Esophagus mucosa (tissue), 1 donor: ENCODE data around the gene CWF19L2. TPM values are rescaled to one million over a fixed set of nuclear protein-coding genes. Genes with fewer than 3 reads are reported as not detected.
"Not testable (repeated sequence)": the region's sequence is repeated elsewhere in the genome, so short reads cannot be mapped to it uniquely, and the experiment has no call there.

Experiments
- ATAC-seq: fragments of 200-7000 bp; cut with Tn5 transposase; one replicate; pipeline ENCODE4 v1.9.1; 2020
- total RNA-seq: library from RNA; stranded (reverse); gene quantifications from one replicate; pipeline ENCODE4 v1.2.4, GENCODE V29; 2023
- donor health status: DM: yes; HTN: yes; CAD: no.

Gene CWF19L2
- total RNA-seq, 1 donor from 2014 or later = 6.8 TPM

DNA sequence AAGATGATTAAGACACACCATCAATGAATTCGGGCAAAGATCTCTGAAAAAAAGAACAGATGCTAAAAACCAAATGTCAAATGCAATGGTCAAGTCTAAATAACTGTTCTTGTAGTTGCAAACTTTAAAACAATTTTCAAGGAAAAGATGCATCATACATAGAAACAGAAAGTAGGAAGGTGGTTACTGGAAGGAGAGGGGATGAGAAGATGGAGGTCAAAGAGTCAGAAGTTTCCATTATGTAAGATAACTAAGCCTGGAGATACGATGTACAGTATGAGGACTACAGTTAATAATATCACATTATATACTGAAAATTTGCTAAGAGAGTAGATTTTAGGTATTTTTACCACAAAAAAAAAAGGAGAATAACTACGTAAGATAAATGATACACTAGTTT, 27.1 kb downstream of the CWF19L2 start:
- ATAC-seq = no peak

DNA sequence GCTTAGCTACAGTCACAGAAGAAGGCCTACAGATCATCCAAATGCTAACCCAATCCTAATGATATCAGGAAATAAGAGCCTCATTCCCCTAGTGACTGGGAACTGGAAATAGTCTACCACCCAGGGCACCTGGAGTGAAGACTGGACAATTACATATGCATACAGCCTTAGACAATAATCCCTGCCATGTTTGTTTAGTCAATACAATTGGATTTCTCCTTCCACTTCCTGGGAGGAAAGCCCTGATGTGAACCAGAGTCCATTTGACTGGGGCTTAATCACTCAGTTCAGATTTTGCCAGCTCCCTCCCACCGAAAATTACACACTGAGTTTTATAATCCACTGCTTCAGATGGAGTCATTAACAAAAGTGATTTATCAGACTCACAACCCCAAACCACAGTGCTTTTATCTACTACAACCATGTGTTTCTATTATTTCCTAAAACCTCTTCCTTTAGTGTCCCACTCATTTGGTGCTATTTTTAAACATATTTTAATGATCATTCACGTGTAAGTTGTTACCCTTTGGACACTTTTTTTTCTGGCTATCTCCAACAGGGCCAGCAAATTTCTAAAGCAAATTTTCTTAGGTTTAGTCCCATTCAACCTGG, 29.9 kb downstream of the CWF19L2 start:
- ATAC-seq = no peak

DNA sequence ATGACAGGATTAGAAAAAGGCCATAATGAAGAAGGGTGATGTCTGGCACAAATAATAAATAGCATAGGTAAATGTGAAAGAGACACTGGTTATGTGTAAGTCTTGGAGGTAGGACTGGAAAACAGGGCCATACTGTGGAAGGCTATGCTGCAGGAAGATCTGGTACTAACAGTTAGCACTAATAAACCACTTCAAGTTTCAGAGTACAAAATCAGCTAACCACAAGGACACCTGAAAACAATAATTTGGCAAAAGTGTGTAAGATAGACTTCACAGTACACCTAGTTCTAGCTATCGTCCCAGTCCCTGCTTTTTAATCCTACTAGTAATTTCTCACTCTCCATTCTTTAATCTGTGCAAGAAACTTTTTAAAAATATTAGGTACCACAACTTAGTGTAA, 44.3 kb downstream of the CWF19L2 start:
- no peak for ATAC-seq

DNA sequence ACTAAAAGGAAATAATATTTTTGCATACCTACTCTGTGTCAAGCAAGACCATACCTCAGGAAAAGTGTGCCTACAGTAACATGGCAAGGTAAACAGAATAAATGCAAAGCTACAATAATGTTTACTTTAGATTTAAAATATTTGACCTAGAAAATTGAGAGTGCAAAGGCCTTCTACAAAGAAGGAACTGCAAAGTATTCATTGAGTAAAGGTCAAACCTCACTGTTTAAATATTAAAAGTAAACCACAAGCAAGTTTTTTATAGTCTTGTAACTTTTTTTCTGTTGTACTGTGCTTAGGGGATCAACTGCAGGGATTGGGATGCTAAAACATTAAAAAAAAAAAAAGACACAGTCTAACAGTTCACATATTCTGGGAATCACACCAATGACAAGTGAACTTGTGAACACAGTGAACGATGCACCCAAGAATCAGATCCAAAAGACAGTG, 48.8 kb downstream of the CWF19L2 start:
- ATAC-seq = no peak

DNA sequence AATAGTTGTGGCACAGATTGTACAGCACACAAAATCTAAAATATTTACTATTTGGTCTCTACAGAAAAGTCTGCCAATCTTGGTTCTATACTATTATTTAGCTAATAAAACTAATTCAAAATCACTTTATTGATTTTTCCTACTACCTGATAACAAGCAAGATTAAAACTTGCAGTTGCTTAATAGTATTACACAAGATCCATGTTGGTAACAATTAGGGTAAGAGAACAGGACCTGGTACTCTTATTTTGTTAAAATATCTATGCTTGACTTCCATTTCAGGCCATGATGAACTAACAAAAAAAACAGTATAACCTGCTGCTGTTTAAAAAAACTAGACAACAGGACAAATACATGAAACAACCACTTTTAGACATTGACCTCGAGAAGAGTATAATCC, 52.4 kb downstream of the CWF19L2 start:
- no peak for ATAC-seq

DNA sequence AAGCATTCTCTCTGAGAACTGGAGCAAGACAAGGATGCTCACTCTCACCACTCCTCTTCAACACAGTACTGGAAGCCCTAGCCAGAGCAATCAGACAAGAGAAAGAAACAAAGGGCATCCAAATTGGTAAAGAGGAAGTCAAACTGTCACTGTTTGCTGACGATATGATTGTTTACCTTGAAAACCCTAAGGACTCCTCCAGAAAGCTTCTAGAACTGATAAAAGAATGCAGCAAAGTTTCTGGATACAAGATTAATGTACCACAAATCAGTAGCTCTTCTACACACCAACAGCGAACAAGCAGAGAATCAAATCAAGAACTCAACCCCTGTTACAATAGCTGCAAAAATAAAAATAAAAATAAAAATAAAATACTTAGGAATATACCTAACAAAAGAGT, 56.5 kb downstream of the CWF19L2 start:
- not testable (repeated sequence) for ATAC-seq

DNA sequence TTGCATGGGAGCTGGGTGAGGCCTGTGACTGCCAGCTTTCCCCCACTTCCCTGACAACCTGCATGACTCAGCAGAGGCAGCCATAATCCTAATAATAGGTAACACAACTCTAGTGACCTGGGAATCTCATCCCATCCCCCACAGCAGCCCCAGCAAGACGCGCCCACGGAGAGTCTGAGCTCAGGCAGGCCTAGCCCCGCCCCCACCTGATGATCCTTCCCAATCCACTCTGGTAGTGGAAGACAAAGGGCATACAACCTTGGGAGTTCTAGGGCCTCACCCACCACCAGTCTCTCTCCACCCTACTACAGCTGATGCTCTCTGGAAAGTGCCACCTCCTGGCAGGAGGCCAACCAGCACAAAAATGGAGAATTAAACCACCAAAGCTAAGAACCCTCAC, 60.3 kb downstream of the CWF19L2 start:
- peak; percentile 87 for ATAC-seq

DNA sequence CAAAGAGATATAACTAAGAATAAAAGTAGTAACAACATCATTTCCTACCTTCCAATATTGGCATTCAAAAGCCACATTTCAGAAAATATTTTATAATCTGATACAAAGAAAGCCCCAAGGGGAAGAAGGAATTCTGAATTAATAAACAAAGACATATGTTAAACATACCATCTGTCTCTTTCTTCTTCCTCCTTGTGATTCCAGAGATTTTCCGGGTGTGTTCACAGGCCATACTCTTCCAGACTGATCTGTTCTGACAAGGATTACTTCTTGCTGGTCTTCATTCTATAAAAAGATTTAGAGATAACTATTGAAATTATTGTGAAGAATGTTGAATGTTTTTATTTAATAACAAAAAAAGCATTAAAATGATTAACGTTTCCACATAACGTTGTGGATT, 65.0 kb downstream of the CWF19L2 start:
- ATAC-seq = no peak

DNA sequence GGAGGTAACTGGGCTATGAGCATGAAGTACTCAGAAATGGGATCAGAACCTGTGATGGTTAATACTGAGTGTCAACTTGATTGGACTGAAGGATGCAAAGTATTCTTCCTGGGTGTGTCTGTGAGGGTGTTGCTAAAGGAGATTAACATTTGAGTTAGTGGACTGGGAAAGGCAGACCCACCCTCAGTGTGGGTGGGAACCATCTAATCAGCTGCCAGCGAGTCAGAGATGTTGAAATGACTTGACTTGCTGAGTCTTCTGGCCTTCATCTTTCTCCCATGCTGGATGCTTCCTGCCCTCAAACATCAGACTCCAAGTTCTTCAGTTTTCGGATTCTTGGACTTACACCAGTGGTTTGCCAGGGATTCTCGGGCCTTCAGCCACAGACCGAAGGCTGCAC, 66.9 kb downstream of the CWF19L2 start:
- ATAC-seq = not testable (repeated sequence)

DNA sequence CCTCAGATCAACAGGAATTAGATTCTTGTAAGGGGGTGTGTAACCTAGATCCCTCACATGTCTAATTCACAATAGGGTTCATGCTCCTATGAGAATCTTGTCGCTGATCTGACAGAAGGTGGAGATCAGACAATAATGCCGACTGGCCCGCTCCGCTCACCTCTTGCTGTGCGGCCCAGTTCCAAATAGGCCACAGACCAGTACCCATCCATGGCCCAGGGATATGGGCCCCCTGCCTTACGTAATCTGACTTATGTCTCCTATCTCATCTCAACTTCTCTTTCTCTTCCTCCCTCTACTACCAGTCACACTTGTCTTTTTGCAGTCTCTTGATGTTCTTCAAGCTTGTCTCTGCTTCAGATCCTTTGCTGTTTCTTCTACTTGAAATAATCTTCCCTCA, 70.0 kb downstream of the CWF19L2 start:
- no peak for ATAC-seq

DNA sequence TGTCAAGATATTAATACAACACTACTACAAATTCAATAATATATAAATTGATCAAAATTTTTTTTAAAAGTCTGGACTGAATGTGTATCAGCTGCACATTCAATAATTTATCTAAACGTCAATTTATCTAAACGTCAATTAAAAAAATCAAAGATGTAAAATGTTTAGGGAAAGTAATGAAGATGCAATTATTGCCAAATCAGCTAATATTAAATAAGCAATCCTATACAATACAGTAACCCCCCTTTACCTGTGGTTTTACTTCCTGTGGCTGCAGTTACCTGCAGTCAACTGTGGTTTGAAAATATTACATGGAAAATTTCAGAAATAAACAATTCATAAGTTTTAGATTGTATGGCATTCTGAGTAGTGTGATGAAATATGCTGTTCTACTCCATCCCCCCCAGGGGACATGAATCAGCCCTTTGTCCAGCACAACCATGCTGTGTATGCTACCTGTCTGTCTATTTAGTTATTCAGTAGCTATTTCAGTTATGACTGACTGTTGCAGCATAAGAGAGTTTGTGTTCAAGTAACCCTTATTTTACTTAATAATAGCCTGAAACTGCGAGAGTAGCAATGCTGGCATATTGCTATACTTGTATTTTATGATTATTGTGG, 72.2 kb downstream of the CWF19L2 start:
- peak; percentile 67 for ATAC-seq

DNA sequence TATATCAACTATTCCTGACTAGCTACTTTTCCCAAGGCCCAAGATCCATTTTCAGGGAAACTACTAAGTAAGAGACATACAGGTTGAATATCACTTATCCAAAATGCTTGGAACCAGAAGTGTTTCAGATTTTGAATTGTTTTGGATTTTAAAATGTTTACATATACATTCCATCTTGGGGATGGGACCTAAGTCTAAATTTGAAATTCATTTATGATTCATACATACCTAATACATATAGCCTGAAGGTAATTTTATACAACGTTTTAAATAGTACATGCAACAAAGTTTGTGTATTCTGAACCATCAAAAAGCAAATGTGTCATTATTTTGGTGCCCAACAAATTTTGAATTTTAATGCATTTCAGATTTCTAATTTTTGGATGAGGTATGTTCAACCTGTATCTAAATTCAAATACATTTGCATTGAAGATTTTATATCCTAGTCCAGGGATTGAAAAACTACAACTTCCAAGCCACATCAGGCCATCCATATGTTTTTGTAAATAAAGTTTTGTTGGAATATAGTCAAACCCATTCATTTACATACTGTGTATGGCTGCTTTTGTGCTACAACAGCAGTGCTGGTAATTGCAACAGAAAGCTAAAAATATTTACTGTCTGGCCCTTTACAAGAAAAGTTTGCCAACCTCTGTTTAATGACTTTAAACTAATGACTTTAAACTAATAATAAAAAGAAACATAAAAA, 73.3 kb downstream of the CWF19L2 start:
- ATAC-seq = no peak

DNA sequence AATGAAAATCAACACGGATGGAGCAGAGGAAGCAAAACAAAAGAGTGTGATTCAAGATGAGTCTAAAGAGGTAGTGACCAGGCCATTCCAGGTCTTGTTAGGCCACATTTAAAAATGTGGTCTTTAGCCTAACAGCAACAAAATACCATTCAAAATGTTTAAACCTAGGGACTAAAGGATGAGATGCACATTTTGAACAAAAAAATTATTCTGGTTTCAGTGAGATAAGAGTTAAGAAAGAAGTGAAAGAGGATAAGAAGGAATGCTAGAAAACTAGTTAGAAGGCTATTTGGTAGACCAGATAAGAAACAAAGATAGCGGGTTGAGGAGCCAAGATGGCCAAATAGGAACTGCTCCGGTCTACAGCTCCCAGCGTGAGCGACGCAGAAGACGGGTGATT, 85.2 kb downstream of the CWF19L2 start:
- ATAC-seq = no peak

DNA sequence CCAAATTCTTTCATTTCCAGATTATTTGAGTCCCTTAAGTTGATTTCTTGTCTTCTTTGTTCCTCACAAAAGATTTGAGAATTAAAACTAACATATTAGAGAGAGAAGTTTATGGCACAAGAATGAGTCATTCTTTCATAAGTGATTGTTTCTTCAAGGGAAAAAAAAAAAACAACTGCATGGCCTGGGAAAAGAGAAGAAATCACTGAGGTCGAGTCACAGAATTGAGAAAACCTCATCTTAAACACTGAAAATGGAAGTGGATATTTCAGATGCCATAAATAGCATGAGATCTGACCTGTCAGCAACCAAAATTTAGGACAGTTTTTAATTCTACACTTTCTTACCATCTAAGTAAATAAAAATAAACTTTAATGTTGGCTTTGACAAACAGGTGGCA, 87.2 kb downstream of the CWF19L2 start:
- ATAC-seq = no peak

DNA sequence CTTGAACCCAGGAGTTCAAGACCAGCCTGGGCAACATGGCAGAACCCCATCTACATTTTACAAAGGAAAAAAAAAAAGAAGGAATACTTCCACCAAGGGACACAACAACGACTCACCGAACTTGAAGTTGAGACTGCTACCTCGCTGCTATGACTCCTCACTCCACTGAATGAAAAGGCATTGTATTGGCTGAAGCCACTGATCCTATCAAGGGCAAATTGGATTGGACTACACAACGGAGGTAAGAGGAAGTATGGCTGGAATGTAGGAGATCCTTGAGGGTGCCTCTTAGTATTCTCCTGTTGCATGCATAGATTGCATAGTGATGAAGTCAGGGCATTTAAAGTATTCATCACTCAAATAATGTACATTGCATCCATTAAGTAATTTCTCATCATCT, 97.9 kb downstream of the CWF19L2 start:
- no peak for ATAC-seq

DNA sequence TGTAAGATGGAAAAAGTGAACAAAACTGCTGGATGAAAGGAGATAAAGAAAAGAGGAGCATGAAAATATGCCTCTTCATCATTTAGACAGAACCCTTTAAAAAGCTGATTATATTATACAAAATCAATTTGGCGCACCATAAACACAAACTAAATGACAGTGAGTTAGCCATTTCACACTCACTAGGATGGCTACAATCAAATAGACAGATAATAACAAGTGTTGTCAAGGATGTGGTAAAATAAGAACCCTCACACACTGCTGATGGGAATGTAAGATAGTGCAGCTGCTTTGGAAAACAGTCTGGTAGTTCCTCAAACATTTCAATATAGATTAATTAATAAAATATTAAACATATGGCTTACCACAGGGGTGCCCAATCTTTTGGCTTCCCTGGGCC, 99.7 kb downstream of the CWF19L2 start:
- no peak for ATAC-seq

DNA sequence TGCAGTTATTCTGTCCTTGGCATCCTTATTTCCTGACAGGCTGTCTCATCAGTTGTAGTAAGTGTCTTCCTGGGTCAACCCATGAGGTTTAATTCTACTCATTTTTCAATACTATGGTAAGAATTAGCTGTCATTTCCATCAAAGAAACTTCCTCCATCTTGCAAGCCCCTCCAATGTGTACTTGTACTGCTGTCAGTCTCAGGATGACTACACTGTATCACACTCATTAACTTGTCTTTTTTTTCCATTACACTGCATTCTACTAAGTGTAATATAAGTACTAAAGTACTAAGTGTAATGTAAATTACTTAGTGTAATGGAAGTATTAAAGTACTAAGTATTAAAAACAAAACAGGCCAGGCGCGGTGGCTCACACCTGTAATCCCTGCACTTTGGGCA, 102.8 kb downstream of the CWF19L2 start:
- ATAC-seq = no peak

DNA sequence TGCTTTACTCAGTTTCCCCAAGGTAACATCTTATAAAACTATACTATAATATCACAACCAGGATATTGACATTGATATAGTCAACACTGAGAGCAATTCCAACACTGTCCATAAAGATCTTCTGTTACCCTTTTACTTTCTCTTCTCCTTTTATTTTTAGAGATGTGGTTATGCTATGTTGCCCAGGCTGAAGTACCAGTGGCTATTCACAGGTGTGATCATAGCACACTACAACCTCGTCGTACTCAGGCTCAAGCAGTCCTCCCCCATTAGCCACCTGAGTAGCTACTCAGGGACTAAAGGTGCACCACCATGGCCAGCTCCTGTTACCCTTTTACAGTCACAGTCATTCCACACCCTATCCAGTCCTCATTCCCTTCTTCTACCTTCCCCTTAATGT, 119.7 kb downstream of the CWF19L2 start:
- no peak for ATAC-seq

DNA sequence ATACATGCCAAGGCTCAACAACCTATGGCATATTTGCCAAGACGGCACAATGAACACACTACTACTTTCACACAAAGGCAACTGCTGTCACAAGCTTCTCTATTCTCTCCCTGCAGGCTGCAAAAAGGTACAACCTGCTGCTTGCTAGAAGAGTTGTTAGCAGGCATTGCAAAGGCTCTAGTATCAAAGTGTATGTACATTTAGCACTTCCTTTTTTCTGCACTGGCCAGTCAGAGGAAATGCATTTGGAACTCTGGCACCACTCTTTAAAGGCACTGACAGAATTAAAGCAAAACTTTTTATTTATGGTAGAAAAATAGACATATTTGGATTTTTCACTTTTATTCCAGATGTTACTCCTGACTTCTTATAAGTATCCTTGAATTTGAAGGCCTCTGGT, 125.9 kb downstream of the CWF19L2 start:
- no peak for ATAC-seq

DNA sequence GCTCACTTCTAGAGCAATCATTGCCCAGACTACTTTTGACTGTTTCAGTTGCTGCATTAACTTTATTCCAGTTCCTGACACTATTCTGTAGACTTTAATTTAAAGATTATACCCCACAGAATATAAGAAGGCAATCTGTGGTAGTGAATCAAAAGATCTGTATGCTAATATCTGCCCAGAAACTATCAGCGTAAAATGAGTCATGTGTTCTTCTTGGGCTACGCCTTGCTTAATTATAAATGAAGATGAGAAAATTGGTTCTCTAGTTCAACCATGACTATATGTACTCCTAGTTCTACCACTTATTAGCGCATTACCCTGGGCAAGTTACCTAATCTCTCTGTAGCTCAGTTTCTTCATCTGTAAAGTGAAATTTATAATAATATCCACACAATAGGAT, 128.5 kb downstream of the CWF19L2 start:
- no peak for ATAC-seq

DNA sequence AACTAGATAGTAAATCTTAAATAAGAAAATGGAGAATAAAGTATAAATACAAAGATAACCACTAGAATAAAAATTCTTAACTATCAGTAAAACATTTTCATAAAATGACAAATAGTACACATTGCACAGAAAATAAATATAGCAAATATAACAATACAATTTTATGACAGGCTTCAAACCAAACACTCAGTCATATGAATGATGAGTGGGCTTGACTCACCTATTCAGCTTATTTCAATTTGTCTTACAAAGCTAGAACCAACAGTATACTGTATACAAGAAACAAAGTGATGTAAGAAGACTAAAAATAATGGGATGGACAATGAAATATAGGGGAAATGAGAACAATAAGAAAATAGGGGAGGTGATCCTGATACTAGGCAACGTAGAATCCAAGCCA, 141.2 kb downstream of the CWF19L2 start:
- no peak for ATAC-seq

DNA sequence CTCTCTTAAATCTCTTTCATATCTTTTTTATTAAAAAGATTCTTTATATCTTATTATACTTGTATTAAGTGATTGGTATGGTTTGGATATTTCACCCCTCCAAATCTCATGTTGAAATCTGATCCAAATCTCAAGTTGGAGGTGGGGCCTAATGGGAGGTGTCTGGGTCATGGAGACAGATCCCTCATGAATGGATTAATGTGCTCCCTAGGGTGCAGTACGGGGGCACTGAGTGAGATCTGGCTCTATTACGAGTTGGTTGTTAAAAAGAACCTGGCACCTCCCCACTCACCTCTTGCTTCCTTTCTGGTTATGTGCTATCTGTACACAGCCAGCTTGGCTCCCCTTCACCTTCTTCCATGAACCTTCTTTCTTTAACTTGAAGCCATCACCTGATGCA, 149.6 kb downstream of the CWF19L2 start:
- no peak for ATAC-seq

DNA sequence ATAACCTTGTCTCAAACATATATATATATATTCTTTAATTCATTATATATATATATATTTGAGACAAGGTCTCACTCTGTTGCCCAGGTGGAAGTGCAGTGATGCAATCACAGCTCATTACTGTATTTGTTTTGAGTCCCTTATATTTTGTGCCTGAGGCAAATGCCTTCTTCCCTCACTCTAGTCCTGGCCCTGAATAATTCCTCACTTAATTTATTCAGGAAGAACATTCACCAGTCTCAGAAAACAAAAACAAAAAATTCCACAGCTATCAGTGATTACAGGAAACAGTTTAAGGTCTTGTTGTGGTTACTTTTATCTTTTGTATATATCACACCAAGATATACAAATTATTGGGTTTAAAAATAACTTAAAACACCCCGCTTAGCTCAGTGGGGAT, 155.7 kb downstream of the CWF19L2 start:
- no peak for ATAC-seq

DNA sequence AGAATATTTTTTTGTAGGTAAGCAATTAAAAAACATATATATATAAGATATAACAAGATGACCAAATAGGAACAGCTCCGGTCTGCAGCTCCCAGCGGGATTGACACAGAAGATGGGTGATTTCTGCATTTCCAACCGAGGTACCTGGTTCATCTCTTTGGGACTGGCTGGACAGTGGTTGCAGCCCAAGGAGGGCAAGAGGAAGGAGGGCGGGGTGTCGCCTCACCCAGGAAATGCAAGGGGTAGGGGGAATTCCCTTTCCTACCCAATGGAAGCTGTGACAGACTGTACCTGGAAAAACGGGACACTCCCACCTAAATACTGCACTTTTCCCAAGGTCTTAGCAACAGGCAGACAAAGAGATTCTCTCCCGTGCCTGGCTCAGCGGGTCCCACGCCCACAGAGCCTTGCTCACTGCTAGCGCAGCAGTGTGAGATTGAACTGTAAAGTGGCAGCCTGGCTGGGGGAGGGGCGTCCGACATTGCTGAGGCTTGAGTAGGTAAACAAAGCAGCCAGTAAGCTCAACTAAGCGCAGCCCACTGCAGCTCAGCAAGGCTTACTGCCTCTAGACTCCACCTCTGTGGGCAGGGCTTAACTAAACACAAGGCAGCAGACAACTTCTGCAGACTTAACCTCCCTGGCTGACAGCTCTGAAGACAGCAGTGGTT, 163.8 kb downstream of the CWF19L2 start:
- ATAC-seq = no peak
